IgD-negative memory B cell (primary cell): Measurements from ENCODE around the gene MYO18A. TPM values are rescaled to one million over a fixed set of nuclear protein-coding genes. Genes with fewer than 3 reads are reported as not detected.
"Not testable (repeated sequence)": the region's sequence is repeated elsewhere in the genome, so short reads cannot be mapped to it uniquely, and the experiment has no call there.

Source experiments
- H3K27ac Mint-ChIP-seq, 3 donors: one replicate each; pipeline ENCODE4 v1.8.0; 2020 to 2022; ENCODE audit warnings: mild to moderate bottlenecking in 3 of 3, mixed read lengths in 3 of 3, moderate library complexity in 1 of 3
- H3K27me3 Mint-ChIP-seq: one replicate; pipeline ENCODE4 v1.8.0; 2021; ENCODE audit warnings: mixed read lengths
- H3K36me3 Mint-ChIP-seq: one replicate; pipeline ENCODE4 v1.8.0; 2020; ENCODE audit warnings: mild to moderate bottlenecking, mixed read lengths
- H3K4me1 Mint-ChIP-seq, 3 donors: one replicate each; pipeline ENCODE4 v1.8.0; 2020 to 2022; ENCODE audit warnings: mixed read lengths in 3 of 3, mild to moderate bottlenecking in 1 of 3
- H3K4me3 Mint-ChIP-seq, 4 donors: one replicate each; pipeline ENCODE4 v1.8.0; 2020 to 2022; ENCODE audit warnings: mild to moderate bottlenecking in 4 of 4, mixed read lengths in 4 of 4, moderate library complexity in 3 of 4
- H3K9me3 Mint-ChIP-seq, 3 donors: one replicate each; pipeline ENCODE4 v1.8.0; 2020 to 2021; ENCODE audit warnings: mixed read lengths in 3 of 3, mild to moderate bottlenecking in 1 of 3
- polyA plus RNA-seq: library from polyadenylated mRNA; unstranded; fragments of 300-500 nt; fragmentation: Illumina TruSeq; gene quantifications from one replicate; pipeline ENCODE4 v1.2.3, GENCODE V29; 2021

The MYO18A gene
- polyA plus RNA-seq, 1 donor from 2014 or later: 39.6 TPM

- peak overlapping the region in 2 of 3 donors; percentile 53 to 82 for H3K27ac Mint-ChIP-seq
- peaks cover 3% of the 10 kb centered on the region for H3K36me3 Mint-ChIP-seq
- no peaks in the 10 kb centered on the region for H3K9me3 Mint-ChIP-seq
- no peaks in the 10 kb centered on the region for H3K27me3 Mint-ChIP-seq
- no peaks in the 10 kb centered on the region for H3K4me1 Mint-ChIP-seq
- H3K4me3 Mint-ChIP-seq: no peak overlapping the region
Measured at GRCh38 chr17:29089601-29090044, 90.6 kb downstream of the MYO18A start.

- not testable (repeated sequence) for H3K9me3 Mint-ChIP-seq, H3K4me3 Mint-ChIP-seq, H3K27ac Mint-ChIP-seq, H3K27me3 Mint-ChIP-seq, H3K4me1 Mint-ChIP-seq, H3K36me3 Mint-ChIP-seq
Measured at GRCh38 chr17:29088782-29089181, 91.4 kb downstream of the MYO18A start.

GRCh38 chr17:29086628-29087332, 93.4 kb downstream of the MYO18A start:
- H3K27ac Mint-ChIP-seq: no peak overlapping the region
- H3K9me3 Mint-ChIP-seq: no peaks in the 10 kb centered on the region
- H3K4me3 Mint-ChIP-seq: no peak overlapping the region
- H3K4me1 Mint-ChIP-seq: no peaks in the 10 kb centered on the region
- H3K36me3 Mint-ChIP-seq: peaks cover 2% of the 10 kb centered on the region
- no peaks in the 10 kb centered on the region for H3K27me3 Mint-ChIP-seq

GRCh38 chr17:29085223-29085622, 95.0 kb downstream of the MYO18A start:
- H3K4me3 Mint-ChIP-seq: no peak overlapping the region
- H3K4me1 Mint-ChIP-seq: no peaks in the 10 kb centered on the region
- H3K27ac Mint-ChIP-seq: no peak overlapping the region
- no peaks in the 10 kb centered on the region for H3K27me3 Mint-ChIP-seq
- H3K9me3 Mint-ChIP-seq: no peaks in the 10 kb centered on the region
- H3K36me3 Mint-ChIP-seq: peaks cover 5% of the 10 kb centered on the region

- peaks cover 5% of the 10 kb centered on the region for H3K36me3 Mint-ChIP-seq
- no peak overlapping the region for H3K27ac Mint-ChIP-seq
- no peak overlapping the region for H3K4me3 Mint-ChIP-seq
- no peaks in the 10 kb centered on the region for H3K9me3 Mint-ChIP-seq
- no peaks in the 10 kb centered on the region for H3K4me1 Mint-ChIP-seq
- H3K27me3 Mint-ChIP-seq: no peaks in the 10 kb centered on the region
Measured at GRCh38 chr17:29084541-29085146, 95.6 kb downstream of the MYO18A start.

- Mint-ChIP-seq H3K27ac (no peak overlapping the region), H3K9me3 (no peaks in the 10 kb centered on the region), H3K4me1 (no peaks in the 10 kb centered on the region), H3K4me3 (no peak overlapping the region), H3K27me3 (no peaks in the 10 kb centered on the region), H3K36me3 (peaks cover 6% of the 10 kb centered on the region)
Measured at GRCh38 chr17:29080965-29081364, 99.2 kb downstream of the MYO18A start.

GRCh38 chr17:29080323-29080722, 99.9 kb downstream of the MYO18A start:
- Mint-ChIP-seq H3K9me3 (no peaks in the 10 kb centered on the region), H3K4me3 (no peak overlapping the region), H3K27ac (no peak overlapping the region), H3K27me3 (no peaks in the 10 kb centered on the region), H3K4me1 (no peaks in the 10 kb centered on the region), H3K36me3 (peaks cover 6% of the 10 kb centered on the region)

GRCh38 chr17:29079887-29080286, 100.3 kb downstream of the MYO18A start:
- no peak overlapping the region for H3K4me3 Mint-ChIP-seq
- H3K9me3 Mint-ChIP-seq: no peaks in the 10 kb centered on the region
- no peak overlapping the region for H3K27ac Mint-ChIP-seq
- no peaks in the 10 kb centered on the region for H3K27me3 Mint-ChIP-seq
- H3K4me1 Mint-ChIP-seq: no peaks in the 10 kb centered on the region
- peaks cover 6% of the 10 kb centered on the region for H3K36me3 Mint-ChIP-seq

GRCh38 chr17:29079433-29079832, 100.8 kb downstream of the MYO18A start:
- Mint-ChIP-seq H3K4me1 (no peaks in the 10 kb centered on the region), H3K9me3 (no peaks in the 10 kb centered on the region), H3K27me3 (no peaks in the 10 kb centered on the region), H3K4me3 (no peak overlapping the region), H3K27ac (peak overlapping the region in 1 of 3 donors; percentile 59), H3K36me3 (peaks cover 6% of the 10 kb centered on the region)

- H3K27me3 Mint-ChIP-seq: no peaks in the 10 kb centered on the region
- H3K9me3 Mint-ChIP-seq: no peaks in the 10 kb centered on the region
- peaks cover 6% of the 10 kb centered on the region for H3K36me3 Mint-ChIP-seq
- H3K4me3 Mint-ChIP-seq: no peak overlapping the region
- peak overlapping the region in 1 of 3 donors; percentile 40 for H3K27ac Mint-ChIP-seq
- no peaks in the 10 kb centered on the region for H3K4me1 Mint-ChIP-seq
Measured at GRCh38 chr17:29078183-29079045, 101.8 kb downstream of the MYO18A start.

- H3K27ac Mint-ChIP-seq: no peak overlapping the region
Measured at GRCh38 chr17:29077320-29077719, 102.9 kb downstream of the MYO18A start.

GRCh38 chr17:29076722-29077121, 103.5 kb downstream of the MYO18A start:
- Mint-ChIP-seq H3K4me1 (peaks cover 0 to 1% (median 0%) of the 10 kb centered on the region in 3 donors), H3K27me3 (no peaks in the 10 kb centered on the region), H3K9me3 (no peaks in the 10 kb centered on the region), H3K36me3 (peaks cover 7% of the 10 kb centered on the region), H3K4me3 (no peak overlapping the region), H3K27ac (no peak overlapping the region)

More at GRCh38 chr17:29077320-29077719, 102.9 kb downstream of the MYO18A start:
- Mint-ChIP-seq H3K4me1 (peaks cover 0 to 1% (median 0%) of the 10 kb centered on the region in 3 donors), H3K36me3 (peaks cover 8% of the 10 kb centered on the region), H3K9me3 (no peaks in the 10 kb centered on the region), H3K4me3 (no peak overlapping the region), H3K27me3 (no peaks in the 10 kb centered on the region)

- peaks cover 5% of the 10 kb centered on the region for H3K36me3 Mint-ChIP-seq
- peaks cover 0 to 1% (median 0%) of the 10 kb centered on the region in 3 donors for H3K4me1 Mint-ChIP-seq
- H3K27me3 Mint-ChIP-seq: no peaks in the 10 kb centered on the region
- no peaks in the 10 kb centered on the region for H3K9me3 Mint-ChIP-seq
- H3K27ac Mint-ChIP-seq: no peak overlapping the region
- H3K4me3 Mint-ChIP-seq: no peak overlapping the region
Measured at GRCh38 chr17:29076087-29076486, 104.1 kb downstream of the MYO18A start.

GRCh38 chr17:29074488-29074887, 105.7 kb downstream of the MYO18A start:
- H3K4me1 Mint-ChIP-seq: peaks cover 0 to 1% (median 0%) of the 10 kb centered on the region in 3 donors
- H3K27me3 Mint-ChIP-seq: no peaks in the 10 kb centered on the region
- H3K4me3 Mint-ChIP-seq: peak overlapping the region in 1 of 4 donors; percentile 30
- H3K36me3 Mint-ChIP-seq: peaks cover 5% of the 10 kb centered on the region
- H3K9me3 Mint-ChIP-seq: no peaks in the 10 kb centered on the region
- peak overlapping the region in 1 of 3 donors; percentile 31 for H3K27ac Mint-ChIP-seq

- peaks cover 0 to 1% (median 0%) of the 10 kb centered on the region in 3 donors for H3K4me1 Mint-ChIP-seq
- no peaks in the 10 kb centered on the region for H3K9me3 Mint-ChIP-seq
- peaks cover 5% of the 10 kb centered on the region for H3K36me3 Mint-ChIP-seq
- H3K4me3 Mint-ChIP-seq: no peak overlapping the region
- no peaks in the 10 kb centered on the region for H3K27me3 Mint-ChIP-seq
- no peak overlapping the region for H3K27ac Mint-ChIP-seq
Measured at GRCh38 chr17:29073520-29073919, 106.7 kb downstream of the MYO18A start.
